GM21786 (cell line): ENCODE results near the gene TRMU.
A peak's percentile ranks its signal among the peaks of the same experiment; 100 is the strongest.

Experiments
- ATAC-seq: cut with Tn5 transposase; IDR thresholded peaks from one replicate; pipeline ENCODE4 v1.9.1; 2021; ENCODE audit not compliant: unreplicated experiment

Gene TRMU

DNA sequence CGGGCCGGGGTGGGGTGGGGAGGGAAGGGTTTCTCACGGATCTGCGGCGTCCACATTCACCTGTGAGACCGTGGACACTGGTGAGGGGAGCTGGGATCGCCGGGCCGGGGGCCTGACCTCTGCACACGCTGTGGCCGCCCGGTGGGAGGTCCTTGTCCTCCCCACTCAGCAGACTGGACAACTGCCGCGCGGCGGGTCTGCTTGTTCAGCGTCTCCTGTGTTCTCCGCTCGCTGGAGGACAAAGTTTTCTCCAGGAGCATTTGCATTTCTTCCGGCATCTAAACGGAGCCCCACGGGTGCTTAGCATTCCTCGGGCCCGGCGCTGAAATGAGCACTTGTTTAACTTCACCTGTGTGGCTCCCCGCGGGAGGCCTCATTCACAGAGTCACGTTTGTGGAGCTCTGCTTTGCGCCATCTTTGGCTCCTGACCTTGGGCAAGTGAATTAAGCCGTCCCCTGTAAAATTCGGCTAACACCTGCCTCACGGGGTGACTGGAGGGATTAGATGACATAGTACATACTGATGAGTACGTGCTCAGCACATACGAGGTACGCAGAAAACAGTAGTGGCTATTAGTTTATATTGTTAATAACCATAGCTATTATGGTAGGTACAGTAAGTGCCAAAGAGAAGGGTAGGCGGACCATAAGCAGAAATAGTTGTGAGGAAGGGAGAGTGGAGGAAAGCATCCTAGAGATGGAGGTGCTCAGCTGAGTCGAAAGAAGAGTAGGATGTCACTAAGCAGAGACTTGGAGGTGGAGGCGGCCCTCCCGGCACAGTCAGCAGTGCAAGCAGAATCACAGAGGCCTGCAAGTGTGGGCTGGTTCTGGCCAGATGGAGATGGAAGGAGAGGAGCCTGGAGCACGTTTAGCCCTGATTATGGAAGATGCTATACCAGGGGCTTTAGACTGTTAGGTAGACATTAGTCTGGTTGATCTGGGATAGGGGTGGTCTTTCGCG lies 885 bp downstream of the TRMU start:
- ATAC-seq: peak; percentile 6

DNA sequence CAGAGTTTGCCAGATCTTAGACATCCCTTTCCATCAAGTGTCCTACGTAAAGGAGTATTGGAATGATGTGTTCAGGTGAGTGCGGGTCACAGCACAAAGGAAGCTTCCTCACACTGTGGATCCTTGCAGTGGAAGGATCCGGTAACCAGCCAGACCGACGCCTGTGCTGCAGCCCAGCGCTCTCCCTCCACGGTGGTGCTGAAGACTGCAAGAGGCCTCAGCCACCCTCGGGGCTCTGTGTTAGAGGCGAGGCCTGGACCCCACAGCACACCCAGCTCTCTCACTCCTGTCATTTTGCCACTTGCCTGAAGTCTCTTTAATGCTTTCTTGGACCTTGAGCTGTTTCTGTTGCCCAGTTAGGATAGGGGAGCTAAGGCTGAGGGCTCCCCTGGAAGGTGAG lies 2.4 kb downstream of the TRMU start:
- no peak for ATAC-seq

DNA sequence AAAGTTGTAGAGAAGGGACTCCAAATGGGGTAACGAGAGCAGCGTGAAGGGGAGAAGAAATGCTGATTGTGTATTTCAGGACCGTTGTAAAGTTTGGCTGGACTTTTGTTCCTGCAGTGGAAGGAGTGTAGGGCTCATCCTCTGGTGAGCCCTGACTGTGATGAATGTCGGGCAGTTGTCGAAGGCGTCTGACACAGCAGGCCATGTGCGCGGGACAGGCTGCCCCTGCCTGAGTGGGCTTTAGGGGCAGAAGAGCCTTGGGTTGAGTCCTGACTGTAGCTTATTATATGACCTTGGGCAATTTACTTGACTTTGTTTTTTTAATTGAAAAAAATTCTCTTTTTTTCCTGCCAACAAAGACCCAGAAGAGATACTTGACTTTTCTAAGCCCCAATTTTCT lies 3.1 kb downstream of the TRMU start:
- ATAC-seq: no peak

DNA sequence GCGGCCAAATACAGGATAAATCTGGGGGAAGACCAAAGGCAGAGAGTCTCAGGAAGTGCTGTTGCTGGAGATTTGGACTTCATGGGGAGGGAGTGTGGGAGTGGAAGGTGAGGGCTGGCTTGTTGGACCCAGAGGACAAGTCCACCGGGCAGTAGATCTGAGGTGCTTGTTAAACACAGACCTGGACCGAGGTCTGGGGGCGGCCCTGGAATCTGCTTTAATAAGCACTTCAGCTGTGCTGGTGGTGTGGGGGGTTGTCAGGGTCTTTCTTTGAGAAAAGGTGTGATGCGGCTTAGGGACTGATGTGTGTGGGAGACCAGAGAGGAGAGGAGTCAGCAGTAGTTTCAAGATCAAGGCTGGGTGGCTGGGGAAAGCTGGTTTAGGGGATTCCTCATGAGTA lies 4.4 kb downstream of the TRMU start:
- ATAC-seq: no peak

DNA sequence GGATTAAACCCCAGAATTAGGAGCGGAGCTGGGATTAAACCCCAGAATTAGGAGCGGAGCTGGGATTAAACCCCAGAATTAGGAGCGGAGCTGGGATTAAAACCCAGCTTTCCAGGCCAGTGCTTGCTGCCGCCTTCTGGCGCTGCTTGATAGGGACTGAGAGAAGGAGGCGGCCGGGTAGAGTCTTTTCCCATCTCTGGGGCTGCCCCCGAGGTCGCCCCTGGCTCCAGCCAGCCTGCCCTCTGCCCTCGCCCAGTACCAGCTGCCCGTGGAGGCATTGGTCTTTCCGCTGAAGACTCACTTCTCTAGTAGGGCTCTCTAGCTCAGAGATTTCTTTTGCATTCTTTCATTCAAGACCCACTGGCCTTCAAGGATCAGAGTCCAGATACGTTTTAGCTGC lies 5.2 kb downstream of the TRMU start:
- no peak for ATAC-seq

DNA sequence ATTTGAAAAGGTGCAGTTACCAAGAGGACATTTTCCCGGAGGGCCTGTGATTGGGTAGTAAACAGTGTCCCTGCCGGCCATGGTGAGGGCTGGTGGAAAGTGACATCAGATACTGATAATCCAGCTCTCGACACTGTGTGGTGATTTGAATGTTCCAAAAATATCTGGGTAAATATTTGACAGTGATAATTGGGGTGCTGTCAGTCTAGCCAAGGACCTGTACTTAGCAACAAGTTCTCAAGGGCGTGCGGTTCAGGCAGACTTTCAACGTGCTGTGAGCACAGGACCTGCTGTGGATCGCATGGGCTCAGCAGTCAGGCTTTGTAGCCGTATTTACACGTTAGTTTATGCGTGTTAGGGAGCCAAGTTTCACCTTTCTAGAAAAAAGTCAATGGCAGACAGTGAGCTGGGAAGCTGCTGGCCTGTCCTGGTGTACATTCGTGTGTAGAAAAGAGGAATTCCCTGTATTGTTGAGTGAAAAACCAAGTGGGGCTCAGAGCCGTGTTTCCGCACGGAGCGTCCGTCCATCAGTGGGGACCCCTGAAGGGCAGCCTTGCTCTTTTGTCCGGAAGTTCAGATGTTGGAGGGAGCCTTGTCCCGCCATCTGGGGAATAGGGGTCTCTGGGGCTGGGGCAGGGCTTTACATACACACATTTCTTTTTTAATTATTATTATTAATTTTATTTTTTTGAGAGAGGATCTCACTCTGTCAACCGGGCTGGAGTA lies 11.3 kb downstream of the TRMU start:
- ATAC-seq: no peak

DNA sequence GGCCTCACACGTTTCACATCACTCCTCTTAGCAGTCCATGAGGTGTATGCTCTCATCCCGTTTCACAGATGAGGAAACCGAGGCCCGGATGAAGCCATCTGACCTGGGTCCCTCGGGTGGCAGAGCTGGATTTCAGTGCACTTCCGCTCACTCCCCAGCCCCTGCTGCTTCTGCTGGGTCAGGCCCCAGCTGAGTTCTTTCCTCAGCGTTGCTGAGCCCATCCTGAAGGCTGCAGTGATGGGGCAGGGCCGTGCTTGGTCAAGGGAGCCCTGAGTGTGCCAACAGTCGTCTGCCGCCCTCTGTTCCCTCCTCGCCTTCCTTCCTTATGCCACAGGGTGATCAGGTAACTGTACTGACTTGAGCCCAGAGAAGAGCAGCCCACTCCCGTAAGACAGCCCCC lies 12.1 kb downstream of the TRMU start:
- no peak for ATAC-seq

DNA sequence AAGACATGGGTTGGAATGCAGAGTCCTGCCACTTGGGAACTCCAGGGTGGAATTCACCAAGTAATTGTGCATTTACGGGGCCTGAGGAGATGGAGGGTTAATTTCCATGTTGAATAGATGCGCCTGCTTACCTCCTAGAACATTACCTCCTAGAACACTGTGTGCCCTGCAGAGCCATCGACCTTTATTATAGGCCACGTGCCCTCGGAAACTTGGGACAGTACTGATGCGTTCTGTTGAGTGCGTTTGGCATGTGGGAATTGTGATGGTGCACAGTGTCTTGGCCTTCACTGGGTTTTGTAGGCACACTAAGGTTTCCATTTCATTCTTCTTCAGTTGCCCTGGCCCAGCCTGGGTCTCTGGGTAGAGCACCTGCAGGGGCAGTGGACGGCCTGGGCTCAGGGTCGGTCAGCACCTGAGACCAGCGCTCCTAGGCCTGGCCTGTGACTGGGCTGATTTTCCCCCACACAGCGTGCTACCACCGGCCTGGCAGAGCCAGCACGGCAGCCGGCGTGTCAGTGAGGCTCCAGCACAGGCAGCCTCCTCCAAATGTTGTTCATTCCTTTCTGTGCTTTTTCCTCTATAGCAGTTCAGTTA lies 12.7 kb downstream of the TRMU start:
- ATAC-seq: no peak

DNA sequence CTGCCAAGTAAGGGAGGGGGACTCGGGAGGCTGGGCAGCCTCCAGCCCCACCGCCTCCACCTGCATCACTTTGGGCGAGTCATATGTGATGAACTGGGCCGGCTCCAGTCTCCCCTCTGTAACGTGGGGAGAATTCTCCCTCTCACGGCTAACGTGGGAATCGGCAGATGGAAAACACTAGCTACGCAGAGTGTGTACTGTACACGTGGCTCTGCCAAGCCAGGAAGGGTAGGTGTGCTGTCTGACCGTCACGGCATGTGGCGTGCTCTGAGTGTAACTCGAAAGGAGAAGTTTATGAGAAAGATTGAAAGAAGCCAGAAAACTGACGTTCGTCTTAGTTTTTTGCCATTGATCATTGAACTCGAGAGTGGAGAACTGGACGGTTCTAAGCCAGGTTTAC lies 13.7 kb downstream of the TRMU start:
- ATAC-seq: no peak

DNA sequence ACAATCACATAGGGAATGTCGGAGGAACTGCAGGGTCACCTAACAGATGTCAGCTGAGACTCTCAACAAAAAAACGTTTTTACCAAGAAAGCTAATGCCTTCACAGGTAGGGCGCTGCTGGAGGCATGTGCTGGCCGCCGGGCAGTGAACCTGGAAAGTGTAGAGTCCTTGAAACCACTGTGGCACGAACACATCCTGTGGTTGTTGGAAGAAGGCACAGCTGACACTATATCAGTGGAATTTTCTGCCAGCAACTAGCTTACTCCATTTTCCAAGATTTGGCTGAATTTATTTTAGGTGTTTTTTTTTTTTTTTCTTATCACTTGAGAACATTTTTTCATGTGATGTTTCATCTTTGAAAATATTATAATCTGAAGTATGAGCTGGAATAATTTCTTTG lies 14.2 kb downstream of the TRMU start:
- ATAC-seq: no peak

DNA sequence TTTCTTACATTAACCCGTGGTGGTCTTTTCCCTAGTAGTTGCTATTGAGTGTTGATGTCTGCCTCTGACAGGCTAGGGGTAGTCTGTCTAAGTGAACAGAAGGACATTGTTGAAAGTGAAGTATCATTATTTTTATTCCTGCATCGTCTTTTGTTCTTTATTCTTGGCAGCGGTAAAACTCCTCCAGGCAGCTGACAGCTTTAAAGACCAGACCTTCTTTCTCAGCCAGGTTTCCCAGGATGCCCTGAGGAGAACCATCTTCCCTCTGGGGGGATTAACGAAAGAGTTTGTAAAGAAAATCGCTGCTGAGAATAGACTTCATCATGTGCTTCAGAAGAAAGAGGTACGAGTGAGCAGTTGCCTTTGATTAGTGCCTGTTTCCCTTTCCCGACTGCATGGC lies 14.6 kb downstream of the TRMU start:
- ATAC-seq: no peak

DNA sequence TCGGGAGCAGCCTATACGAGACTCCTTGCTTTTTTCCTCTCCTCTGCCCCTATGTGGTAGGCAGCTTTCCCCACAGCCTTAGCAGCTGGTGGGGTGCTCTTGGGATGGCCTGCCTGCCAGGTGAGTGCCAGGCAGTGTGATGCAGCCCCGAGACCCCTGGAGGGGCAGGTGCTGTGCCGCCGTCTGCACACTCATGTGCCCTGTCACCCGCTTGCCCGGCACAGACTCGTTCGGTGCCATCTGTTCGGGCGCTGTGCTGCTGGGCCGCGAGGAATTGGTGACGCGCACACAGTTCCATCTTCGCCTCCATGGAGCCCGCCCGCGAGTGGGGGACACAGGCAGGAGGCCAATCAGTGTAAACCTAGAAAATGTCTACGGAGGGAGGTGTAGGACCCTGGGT lies 15.1 kb downstream of the TRMU start:
- ATAC-seq: no peak

DNA sequence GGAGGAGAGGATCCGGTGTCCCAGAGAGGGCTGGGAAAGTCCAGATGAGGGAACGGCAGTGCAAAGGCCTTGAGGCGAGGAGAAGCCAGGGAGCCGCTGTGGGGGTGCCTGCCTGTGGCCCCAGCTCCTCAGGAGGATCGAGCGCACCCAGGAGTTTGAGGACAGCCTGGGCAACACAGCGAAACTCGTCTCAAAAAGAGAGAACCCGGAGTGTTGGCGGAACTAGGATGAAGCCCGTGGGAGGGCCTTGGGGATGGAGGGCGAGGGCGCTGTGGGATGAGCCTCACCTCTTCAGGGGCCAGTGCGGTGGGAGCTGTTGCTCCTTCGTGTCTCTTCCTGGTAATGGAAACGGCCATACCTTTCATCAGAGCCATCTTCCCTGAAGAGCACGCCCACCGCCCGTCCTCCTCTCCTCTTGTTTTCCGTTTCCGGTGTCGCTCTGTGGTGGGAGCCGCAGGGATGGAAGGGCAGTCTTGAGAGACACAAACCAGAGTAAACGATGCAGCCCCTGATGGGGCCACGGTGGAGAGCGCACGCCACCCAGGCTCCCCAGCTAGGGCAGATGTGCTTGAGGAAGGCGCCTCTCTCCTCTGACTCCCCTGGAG lies 15.7 kb downstream of the TRMU start:
- no peak for ATAC-seq

DNA sequence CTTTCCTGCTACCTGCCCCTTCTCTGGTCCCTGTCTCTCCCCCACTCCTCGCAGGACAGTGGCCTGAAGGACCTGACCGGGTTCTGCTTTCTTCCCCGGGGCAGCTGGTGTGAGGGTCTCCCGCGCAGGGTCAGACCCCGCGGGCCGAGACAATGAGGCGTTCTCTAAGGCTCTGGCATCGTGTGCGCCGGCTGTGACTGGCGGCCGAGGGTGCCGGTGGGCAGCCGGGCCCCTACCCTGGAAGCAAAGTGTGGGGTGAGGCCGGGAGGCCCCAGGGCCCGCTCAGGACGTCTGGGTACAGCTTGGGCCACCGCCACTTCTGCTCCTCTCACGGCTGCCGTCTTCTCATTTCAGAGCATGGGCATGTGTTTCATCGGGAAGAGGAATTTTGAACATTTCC lies 16.3 kb downstream of the TRMU start:
- ATAC-seq: no peak

DNA sequence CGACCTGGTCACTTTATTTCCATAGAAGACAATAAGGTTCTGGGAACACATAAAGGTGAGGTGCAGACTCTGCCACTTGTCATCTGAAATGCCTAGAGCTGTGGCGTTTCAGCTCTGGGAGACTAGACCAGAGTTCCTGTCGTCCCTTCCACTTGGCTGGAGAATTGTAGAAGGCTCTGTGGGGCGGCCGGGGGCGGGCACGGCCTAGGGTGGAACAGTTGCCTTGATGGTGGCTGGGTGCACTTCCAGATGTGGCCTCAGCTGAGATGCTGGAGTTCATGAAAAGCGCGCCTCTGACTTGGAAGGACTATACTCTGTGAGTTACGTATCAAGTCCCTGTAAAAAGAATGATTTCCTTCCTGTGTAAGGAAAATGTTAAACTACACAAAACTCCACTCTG lies 16.8 kb downstream of the TRMU start:
- ATAC-seq: no peak

DNA sequence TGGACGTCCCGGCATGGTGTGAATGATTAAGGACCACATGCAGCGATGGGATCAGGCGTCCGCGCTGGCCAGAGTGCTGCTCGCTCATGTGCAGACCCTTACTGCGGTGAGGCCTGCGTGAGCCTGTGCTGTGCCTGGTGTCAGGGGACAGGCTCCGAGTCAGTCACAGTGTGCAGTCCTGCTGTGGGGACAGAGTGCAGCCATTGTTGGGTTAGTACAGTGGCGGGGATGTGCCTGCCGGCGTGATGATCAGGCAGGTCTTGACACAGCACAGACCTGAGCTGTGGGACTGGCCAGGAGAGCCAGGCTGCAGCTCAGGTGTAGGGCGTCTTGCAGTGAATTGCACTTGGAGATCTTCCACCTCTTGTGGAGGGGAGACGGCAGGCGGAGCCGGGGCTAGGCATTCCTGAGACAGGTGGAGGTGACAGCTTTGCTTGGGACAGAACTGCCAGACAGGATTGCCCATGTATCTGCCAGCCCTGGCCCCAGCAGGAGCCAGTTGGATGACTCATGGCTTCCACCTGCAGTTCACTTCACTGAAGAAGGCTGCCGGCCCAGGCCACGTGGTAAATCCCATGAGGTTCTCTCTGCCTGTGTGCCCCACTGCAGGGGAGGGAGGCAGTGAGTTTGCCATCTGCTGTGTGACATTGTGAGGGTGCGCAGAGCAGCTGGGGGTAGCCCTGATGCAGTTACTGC lies 17.3 kb downstream of the TRMU start:
- no peak for ATAC-seq

DNA sequence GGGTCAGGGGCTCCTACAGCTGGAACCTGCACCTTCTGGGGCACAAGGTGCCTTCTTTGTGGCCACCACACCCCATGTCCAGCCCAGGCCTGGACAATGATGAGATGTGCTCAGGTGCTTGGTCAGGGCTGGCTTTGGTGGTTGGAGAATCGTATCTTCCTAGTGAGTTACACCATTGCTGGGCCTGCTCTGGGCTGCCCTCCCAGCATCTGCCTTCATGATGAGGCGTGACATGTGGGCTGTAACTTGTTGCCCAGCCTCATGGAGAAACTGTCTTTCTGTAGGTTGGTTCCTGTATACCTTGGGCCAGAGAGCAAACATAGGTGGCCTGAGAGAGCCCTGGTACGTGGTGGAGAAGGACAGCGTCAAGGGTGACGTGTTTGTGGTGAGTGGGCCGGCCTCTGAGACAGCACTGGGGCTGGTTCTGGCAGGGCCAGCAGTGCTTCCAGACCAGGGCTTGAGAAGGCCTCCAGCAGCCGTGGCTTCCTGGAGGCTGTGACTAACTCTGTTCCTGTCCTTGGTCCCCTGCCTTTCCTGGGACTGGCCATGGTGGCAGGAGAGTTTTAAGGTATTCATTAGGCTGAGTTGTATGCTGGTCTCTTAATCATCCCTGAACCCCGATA lies 18.1 kb downstream of the TRMU start:
- ATAC-seq: no peak

DNA sequence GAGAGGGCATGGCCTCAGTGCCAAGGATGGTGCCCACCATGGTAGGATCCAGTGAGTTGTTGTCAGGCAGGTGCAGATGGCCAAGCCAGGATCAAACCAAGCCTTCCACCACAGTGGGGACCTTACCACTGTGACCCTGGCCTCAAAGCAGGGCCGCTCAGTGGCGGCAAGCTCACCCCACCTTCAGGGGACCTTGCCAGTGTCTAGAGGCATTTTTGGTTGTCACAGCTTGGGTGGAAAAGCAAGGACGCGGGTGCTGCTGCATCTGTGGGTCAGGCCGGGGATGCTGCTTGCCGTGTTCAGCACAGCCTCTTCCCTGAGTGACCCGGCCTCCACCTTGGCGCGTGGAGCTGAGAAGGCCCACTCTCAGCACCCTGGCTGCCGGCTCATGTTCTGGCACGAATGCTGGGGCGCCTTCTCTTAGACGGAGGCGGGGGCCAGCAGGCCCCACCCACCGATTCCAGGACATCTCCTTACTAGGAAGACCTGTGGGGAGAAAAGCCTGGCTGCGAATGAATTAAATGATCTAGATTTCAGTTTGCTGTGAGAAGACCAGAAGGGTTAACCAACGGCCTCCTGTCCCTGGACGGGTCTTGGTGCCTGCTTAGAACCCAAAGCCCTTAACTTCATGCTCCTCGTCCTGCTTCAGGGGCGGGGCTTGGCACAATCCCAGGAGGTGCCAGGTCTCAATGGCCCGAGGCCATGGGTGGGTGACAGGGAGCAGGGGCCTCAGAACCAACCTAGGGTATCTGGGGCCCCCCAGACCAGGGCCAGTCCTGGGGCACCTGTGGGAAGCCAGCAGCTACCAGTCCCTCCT lies 18.9 kb downstream of the TRMU start:
- no peak for ATAC-seq

DNA sequence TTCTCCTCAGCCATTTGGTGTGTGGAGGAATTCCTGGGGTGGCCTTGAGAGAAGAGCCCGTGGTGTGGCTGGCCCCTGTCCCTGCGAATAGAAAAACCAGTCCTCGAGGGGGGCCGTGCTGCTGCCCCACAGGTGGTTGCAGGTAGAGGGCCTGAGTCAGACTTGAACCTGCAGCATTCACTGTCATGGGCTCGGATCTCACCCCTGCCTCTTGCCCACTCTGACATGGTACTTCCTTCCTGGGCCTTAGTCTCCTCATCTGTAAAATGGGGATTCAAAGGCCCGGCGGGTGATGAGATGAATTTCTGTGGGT lies 19.4 kb downstream of the TRMU start:
- ATAC-seq: no peak
